ENCODE measurements around the gene LDLRAD3. TPM values are rescaled to one million over a fixed set of nuclear protein-coding genes. Genes with fewer than 3 reads are reported as not detected.
A peak's percentile ranks its signal among the peaks of the same experiment; 100 is the strongest.

LDLRAD3 gene
- total and polyA plus RNA-seq, 4 donors = 2.2 to 14.3 (median 9.9) TPM

DNA sequence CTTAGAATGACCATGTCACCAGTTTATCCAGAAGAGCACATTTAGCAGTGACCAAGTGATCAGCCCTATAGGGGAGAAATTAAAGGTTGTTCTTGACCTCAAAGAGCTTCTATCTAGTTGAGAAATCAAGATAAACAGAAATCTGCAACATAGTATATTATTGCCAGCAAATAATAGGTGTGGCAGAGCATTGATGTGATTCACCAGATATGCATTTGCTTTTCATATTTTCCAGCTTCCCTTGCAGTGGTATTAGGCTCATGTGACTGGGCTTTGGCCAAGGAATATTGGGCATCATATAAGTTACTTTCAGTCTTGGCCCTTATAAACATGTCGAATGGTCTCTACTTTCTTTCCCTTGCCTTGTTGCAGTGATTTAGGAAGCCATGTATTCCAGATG, 310.9 kb downstream of the LDLRAD3 start:
- TF ChIP-seq, protein P1, sequence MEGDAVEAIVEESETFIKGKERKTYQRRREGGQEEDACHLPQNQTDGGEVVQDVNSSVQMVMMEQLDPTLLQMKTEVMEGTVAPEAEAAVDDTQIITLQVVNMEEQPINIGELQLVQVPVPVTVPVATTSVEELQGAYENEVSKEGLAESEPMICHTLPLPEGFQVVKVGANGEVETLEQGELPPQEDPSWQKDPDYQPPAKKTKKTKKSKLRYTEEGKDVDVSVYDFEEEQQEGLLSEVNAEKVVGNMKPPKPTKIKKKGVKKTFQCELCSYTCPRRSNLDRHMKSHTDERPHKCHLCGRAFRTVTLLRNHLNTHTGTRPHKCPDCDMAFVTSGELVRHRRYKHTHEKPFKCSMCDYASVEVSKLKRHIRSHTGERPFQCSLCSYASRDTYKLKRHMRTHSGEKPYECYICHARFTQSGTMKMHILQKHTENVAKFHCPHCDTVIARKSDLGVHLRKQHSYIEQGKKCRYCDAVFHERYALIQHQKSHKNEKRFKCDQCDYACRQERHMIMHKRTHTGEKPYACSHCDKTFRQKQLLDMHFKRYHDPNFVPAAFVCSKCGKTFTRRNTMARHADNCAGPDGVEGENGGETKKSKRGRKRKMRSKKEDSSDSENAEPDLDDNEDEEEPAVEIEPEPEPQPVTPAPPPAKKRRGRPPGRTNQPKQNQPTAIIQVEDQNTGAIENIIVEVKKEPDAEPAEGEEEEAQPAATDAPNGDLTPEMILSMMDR (IDR thresholded peaks at IDR 0.05; ENCODE audit: control extremely low read depth, extremely low read depth) = no peak
- Histone ChIP-seq H3K27ac (ENCODE audit: low read depth in 1 of 2, low read length in 1 of 2) (no peak overlapping the region), H3K36me3 (ENCODE audit: control insufficient read depth in 4 of 4, insufficient read depth in 4 of 4, low read length in 4 of 4) (peaks cover 0 to 2% (median 0%) of the 10 kb centered on the region in 4 donors), H3K9ac (ENCODE audit: insufficient read depth in 1 of 2, low read length in 2 of 2) (no peak overlapping the region), H3K9me3 (ENCODE audit: control insufficient read depth in 4 of 4, insufficient read depth in 3 of 4, low read length in 3 of 4) (peaks cover 0 to 10% (median 4%) of the 10 kb centered on the region in 4 donors), H3K27me3 (ENCODE audit: control insufficient read depth in 3 of 3, insufficient read depth in 3 of 3, low read length in 2 of 3) (no peaks in the 10 kb centered on the region), H3K4me3 (no peak overlapping the region), H3K4me1 (ENCODE audit: control insufficient read depth in 5 of 5, insufficient read depth in 5 of 5, low read length in 5 of 5) (peaks cover 0 to 14% (median 1%) of the 10 kb centered on the region in 5 donors)
- WGBS, 2 donors = 86 to 94% methylated on average over 1 of the region's 1 CpG
- DNase-seq = no peak
- ATAC-seq (ENCODE audit: insufficient read depth, low FRiP score) = no peak

DNA sequence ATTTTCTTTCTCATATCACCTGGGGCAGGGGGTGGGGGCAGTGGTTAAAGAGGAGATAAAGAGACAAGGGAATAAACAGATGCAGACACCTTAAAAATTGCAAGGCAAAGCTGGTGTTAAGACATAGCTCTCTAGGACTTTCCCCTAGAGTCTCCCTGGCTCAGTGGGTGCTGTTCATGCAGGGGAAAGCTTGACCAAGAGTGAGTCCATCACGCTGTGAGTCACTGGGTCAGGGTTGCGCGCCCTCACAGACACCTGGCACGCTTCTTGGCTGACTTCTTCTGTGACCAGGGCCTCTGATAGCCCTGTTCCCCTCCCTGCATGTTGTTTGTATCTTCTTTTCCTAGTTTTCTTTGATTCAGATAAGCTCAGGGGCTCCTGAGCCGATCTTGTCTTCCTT, 313.5 kb downstream of the LDLRAD3 start:
- Histone ChIP-seq H3K4me3 (no peak overlapping the region), H3K9ac (ENCODE audit: insufficient read depth in 1 of 2, low read length in 2 of 2) (no peak overlapping the region), H3K4me1 (ENCODE audit: control insufficient read depth in 5 of 5, insufficient read depth in 5 of 5, low read length in 5 of 5) (peaks cover 0 to 14% (median 1%) of the 10 kb centered on the region in 5 donors), H3K27me3 (ENCODE audit: control insufficient read depth in 3 of 3, insufficient read depth in 3 of 3, low read length in 2 of 3) (no peaks in the 10 kb centered on the region), H3K9me3 (ENCODE audit: control insufficient read depth in 4 of 4, insufficient read depth in 3 of 4, low read length in 3 of 4) (peaks cover 0 to 5% (median 2%) of the 10 kb centered on the region in 4 donors), H3K36me3 (ENCODE audit: control insufficient read depth in 4 of 4, insufficient read depth in 4 of 4, low read length in 4 of 4) (peaks cover 0 to 2% (median 0%) of the 10 kb centered on the region in 4 donors), H3K27ac (ENCODE audit: low read depth in 1 of 2, low read length in 1 of 2) (no peak overlapping the region)
- TF ChIP-seq, protein P1 (IDR thresholded peaks at IDR 0.05; ENCODE audit: control extremely low read depth, extremely low read depth) = no peak
- no peak for ATAC-seq (ENCODE audit: insufficient read depth, low FRiP score)
- WGBS, 2 donors = 60 to 76% methylated on average over 5 of the region's 5 CpGs
- DNase-seq = no peak

DNA sequence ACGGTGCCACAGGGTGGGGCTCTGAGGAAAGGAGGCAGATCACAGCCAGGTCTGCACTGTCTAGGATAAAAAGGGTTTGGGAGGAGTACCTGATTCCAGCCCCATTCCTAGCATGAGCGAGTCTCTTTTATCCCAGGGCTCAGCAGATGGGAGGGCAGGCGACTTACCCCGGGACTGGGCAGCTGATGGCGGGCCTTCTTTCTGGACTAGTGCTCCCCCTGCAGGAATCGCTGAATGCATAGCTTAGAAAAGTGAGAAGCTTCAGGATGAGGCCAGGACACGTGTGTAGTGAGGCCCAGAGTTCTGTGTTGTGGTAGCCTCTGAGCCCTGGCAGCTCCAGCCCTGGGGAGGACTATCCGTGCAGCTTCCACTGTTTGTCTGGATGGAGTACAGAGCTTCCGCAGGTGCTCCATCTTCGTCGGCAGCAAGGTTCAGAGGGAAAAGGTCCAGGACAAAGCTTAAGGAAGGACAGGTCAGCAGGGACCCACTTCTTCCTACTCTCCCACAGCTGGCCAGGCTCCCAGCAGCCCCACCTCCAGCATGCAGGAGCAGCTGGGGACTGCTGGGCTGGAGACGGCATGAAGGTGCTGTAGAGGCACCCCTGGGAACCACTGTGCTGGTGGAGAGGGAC, 315.0 kb downstream of the LDLRAD3 start:
- ATAC-seq (ENCODE audit: insufficient read depth, low FRiP score) = peak; percentile 75
- peaks cover 0 to 2% (median 0%) of the 10 kb centered on the region in 4 donors for H3K36me3 ChIP-seq (ENCODE audit: control insufficient read depth in 4 of 4, insufficient read depth in 4 of 4, low read length in 4 of 4)
- H3K27me3 ChIP-seq (ENCODE audit: control insufficient read depth in 3 of 3, insufficient read depth in 3 of 3, low read length in 2 of 3) = no peaks in the 10 kb centered on the region
- no peak overlapping the region for H3K4me3 ChIP-seq
- H3K4me1 ChIP-seq (ENCODE audit: control insufficient read depth in 5 of 5, insufficient read depth in 5 of 5, low read length in 5 of 5) = peaks cover 0 to 4% (median 1%) of the 10 kb centered on the region in 5 donors
- peak; percentile 73 to 77 (median 75) for DNase-seq
- no peak overlapping the region for H3K27ac ChIP-seq (ENCODE audit: low read depth in 1 of 2, low read length in 1 of 2)
- peaks cover 0 to 5% (median 2%) of the 10 kb centered on the region in 4 donors for H3K9me3 ChIP-seq (ENCODE audit: control insufficient read depth in 4 of 4, insufficient read depth in 3 of 4, low read length in 3 of 4)
- H3K9ac ChIP-seq (ENCODE audit: insufficient read depth in 1 of 2, low read length in 2 of 2) = no peak overlapping the region
- WGBS, 2 donors = 36 to 38% methylated on average over 12 of the region's 12 CpGs
- TF ChIP-seq, protein P1 (IDR thresholded peaks at IDR 0.05; ENCODE audit: control extremely low read depth, extremely low read depth) = no peak

All from lung (tissue), 12 donors.